ENCODE data around the gene LRMDA.

The LRMDA gene

DNA sequence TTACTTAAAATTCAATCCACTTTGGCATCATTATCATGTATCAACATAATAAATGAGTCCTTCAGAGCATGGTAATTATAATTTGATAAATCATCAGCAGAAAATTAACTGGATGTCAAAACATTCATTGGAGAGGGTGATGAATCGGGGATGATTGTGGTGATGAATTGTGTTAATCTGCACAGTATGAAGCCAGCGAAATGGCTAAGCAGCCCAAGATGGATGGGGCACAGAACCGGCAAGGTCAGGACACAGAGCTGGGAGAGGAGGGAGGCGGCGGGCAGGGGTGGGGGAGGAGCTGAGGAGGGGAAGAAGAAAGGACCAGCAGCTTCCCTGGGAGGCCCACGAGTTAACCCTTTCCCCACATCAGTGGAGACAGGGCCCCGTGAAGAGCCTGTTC is 536.1 kb downstream of the LRMDA start:
- H3K27ac ChIP-seq (ENCODE audit: low read depth, low read length), result no peak overlapping the region
- no peak overlapping the region for H3K9ac ChIP-seq (ENCODE audit: low read depth, low read length)
- no peaks in the 10 kb centered on the region for H3K36me3 ChIP-seq (ENCODE audit: control insufficient read depth, insufficient read depth, low read length)
- peaks cover 12% of the 10 kb centered on the region for H3K4me1 ChIP-seq (ENCODE audit: control insufficient read depth, insufficient read depth, low read length)
- H3K4me3 ChIP-seq (ENCODE audit: low read depth, low read length), result no peak overlapping the region
- H3K9me3 ChIP-seq (ENCODE audit: control insufficient read depth, insufficient read depth, low read length), result no peaks in the 10 kb centered on the region
- peaks cover 2% of the 10 kb centered on the region; the same call in 1 of the 2 replicates for H3K27me3 ChIP-seq (ENCODE audit: control insufficient read depth, insufficient read depth, low read length)

GRCh38 chr10:75969031-75969430 is 537.6 kb downstream of the LRMDA start:
- Histone ChIP-seq H3K9ac (ENCODE audit: low read depth, low read length) (no peak overlapping the region), H3K36me3 (ENCODE audit: control insufficient read depth, insufficient read depth, low read length) (no peaks in the 10 kb centered on the region), H3K9me3 (ENCODE audit: control insufficient read depth, insufficient read depth, low read length) (no peaks in the 10 kb centered on the region), H3K4me3 (ENCODE audit: low read depth, low read length) (no peak overlapping the region), H3K27me3 (ENCODE audit: control insufficient read depth, insufficient read depth, low read length) (no peaks in the 10 kb centered on the region), H3K27ac (ENCODE audit: low read depth, low read length) (no peak overlapping the region), H3K4me1 (ENCODE audit: control insufficient read depth, insufficient read depth, low read length) (peaks cover 12% of the 10 kb centered on the region)

GRCh38 chr10:75971402-75972211 is 540.2 kb downstream of the LRMDA start:
- Histone ChIP-seq H3K4me1 (ENCODE audit: control insufficient read depth, insufficient read depth, low read length) (peaks cover 12% of the 10 kb centered on the region), H3K27me3 (ENCODE audit: control insufficient read depth, insufficient read depth, low read length) (no peaks in the 10 kb centered on the region), H3K9me3 (ENCODE audit: control insufficient read depth, insufficient read depth, low read length) (no peaks in the 10 kb centered on the region), H3K36me3 (ENCODE audit: control insufficient read depth, insufficient read depth, low read length) (no peaks in the 10 kb centered on the region), H3K4me3 (ENCODE audit: low read depth, low read length) (no peak overlapping the region), H3K9ac (ENCODE audit: low read depth, low read length) (no peak overlapping the region), H3K27ac (ENCODE audit: low read depth, low read length) (no peak overlapping the region)

- Histone ChIP-seq H3K36me3 (ENCODE audit: control insufficient read depth, insufficient read depth, low read length) (no peaks in the 10 kb centered on the region), H3K9me3 (ENCODE audit: control insufficient read depth, insufficient read depth, low read length) (no peaks in the 10 kb centered on the region), H3K27ac (ENCODE audit: low read depth, low read length) (no peak overlapping the region)
Measured at GRCh38 chr10:75972491-75973276, 541.3 kb downstream of the LRMDA start.

GRCh38 chr10:75974080-75974479 is 542.7 kb downstream of the LRMDA start:
- no peak overlapping the region for H3K27ac ChIP-seq (ENCODE audit: low read depth, low read length)
- H3K4me1 ChIP-seq (ENCODE audit: control insufficient read depth, insufficient read depth, low read length), result no peaks in the 10 kb centered on the region
- H3K4me3 ChIP-seq (ENCODE audit: low read depth, low read length), result no peak overlapping the region
- no peaks in the 10 kb centered on the region for H3K9me3 ChIP-seq (ENCODE audit: control insufficient read depth, insufficient read depth, low read length)
- H3K9ac ChIP-seq (ENCODE audit: low read depth, low read length), result no peak overlapping the region
- H3K27me3 ChIP-seq (ENCODE audit: control insufficient read depth, insufficient read depth, low read length), result no peaks in the 10 kb centered on the region
- no peaks in the 10 kb centered on the region for H3K36me3 ChIP-seq (ENCODE audit: control insufficient read depth, insufficient read depth, low read length)

More at GRCh38 chr10:75972491-75973276, 541.3 kb downstream of the LRMDA start:
- peaks cover 5% of the 10 kb centered on the region; the same call in 1 of the 2 replicates for H3K4me1 ChIP-seq (ENCODE audit: control insufficient read depth, insufficient read depth, low read length)
- H3K4me3 ChIP-seq (ENCODE audit: low read depth, low read length), result no peak overlapping the region
- H3K9ac ChIP-seq (ENCODE audit: low read depth, low read length), result no peak overlapping the region
- no peaks in the 10 kb centered on the region for H3K27me3 ChIP-seq (ENCODE audit: control insufficient read depth, insufficient read depth, low read length)

DNA sequence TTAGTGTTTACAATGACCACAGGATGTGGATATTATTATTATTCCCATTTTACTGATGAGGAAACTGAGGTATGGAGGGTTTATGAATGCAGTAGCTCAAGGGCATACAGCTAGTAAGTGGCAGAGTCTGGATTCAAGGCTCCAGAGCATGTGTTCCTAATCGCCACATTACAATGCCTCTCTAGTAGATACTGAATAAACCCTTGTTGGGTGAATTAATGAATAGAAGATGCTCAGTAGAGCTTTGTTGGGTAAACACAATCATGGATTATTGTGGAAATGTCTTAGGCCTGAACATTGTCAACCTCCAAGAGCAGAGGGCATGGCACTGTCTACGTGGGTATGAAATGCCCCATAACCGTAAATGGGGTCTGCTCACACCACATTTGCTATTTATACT is 545.3 kb downstream of the LRMDA start:
- no peaks in the 10 kb centered on the region for H3K4me1 ChIP-seq (ENCODE audit: control insufficient read depth, insufficient read depth, low read length)
- no peaks in the 10 kb centered on the region for H3K27me3 ChIP-seq (ENCODE audit: control insufficient read depth, insufficient read depth, low read length)
- no peak overlapping the region for H3K9ac ChIP-seq (ENCODE audit: low read depth, low read length)
- no peak overlapping the region for H3K4me3 ChIP-seq (ENCODE audit: low read depth, low read length)
- H3K9me3 ChIP-seq (ENCODE audit: control insufficient read depth, insufficient read depth, low read length), result no peaks in the 10 kb centered on the region
- H3K27ac ChIP-seq (ENCODE audit: low read depth, low read length), result no peak overlapping the region
- no peaks in the 10 kb centered on the region for H3K36me3 ChIP-seq (ENCODE audit: control insufficient read depth, insufficient read depth, low read length)

- Histone ChIP-seq H3K4me1 (ENCODE audit: control insufficient read depth, insufficient read depth, low read length) (no peaks in the 10 kb centered on the region), H3K9ac (ENCODE audit: low read depth, low read length) (no peak overlapping the region), H3K4me3 (ENCODE audit: low read depth, low read length) (no peak overlapping the region), H3K9me3 (ENCODE audit: control insufficient read depth, insufficient read depth, low read length) (no peaks in the 10 kb centered on the region), H3K27me3 (ENCODE audit: control insufficient read depth, insufficient read depth, low read length) (no peaks in the 10 kb centered on the region), H3K27ac (ENCODE audit: low read depth, low read length) (no peak overlapping the region), H3K36me3 (ENCODE audit: control insufficient read depth, insufficient read depth, low read length) (no peaks in the 10 kb centered on the region)
Measured at GRCh38 chr10:75977139-75977538, 545.7 kb downstream of the LRMDA start.

DNA sequence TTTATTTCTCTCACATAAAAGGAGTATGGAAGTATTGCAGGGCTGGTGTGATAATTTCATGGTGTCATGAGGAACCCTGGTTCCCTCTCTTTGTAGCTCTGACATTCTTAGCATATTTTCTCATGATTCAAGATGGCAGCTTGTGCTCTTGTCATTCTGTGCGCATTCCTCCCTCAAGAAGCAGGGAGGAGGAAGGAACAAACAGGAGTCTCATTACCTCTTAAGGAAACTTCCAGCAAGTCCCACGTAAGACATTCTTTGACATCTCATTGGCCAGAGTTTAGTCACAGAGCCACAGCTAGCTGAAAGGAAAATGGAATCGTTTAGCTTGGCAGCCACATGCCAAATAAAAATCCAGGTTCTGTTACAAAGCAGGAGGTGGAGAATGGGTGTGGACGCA is 546.8 kb downstream of the LRMDA start:
- Histone ChIP-seq H3K27ac (ENCODE audit: low read depth, low read length) (no peak overlapping the region), H3K4me3 (ENCODE audit: low read depth, low read length) (no peak overlapping the region), H3K4me1 (ENCODE audit: control insufficient read depth, insufficient read depth, low read length) (no peaks in the 10 kb centered on the region), H3K9me3 (ENCODE audit: control insufficient read depth, insufficient read depth, low read length) (no peaks in the 10 kb centered on the region), H3K27me3 (ENCODE audit: control insufficient read depth, insufficient read depth, low read length) (no peaks in the 10 kb centered on the region), H3K36me3 (ENCODE audit: control insufficient read depth, insufficient read depth, low read length) (no peaks in the 10 kb centered on the region), H3K9ac (ENCODE audit: low read depth, low read length) (no peak overlapping the region)

- Histone ChIP-seq H3K27me3 (ENCODE audit: control insufficient read depth, insufficient read depth, low read length) (no peaks in the 10 kb centered on the region), H3K9ac (ENCODE audit: low read depth, low read length) (no peak overlapping the region)
Measured at GRCh38 chr10:75980419-75981002, 549.1 kb downstream of the LRMDA start.

DNA sequence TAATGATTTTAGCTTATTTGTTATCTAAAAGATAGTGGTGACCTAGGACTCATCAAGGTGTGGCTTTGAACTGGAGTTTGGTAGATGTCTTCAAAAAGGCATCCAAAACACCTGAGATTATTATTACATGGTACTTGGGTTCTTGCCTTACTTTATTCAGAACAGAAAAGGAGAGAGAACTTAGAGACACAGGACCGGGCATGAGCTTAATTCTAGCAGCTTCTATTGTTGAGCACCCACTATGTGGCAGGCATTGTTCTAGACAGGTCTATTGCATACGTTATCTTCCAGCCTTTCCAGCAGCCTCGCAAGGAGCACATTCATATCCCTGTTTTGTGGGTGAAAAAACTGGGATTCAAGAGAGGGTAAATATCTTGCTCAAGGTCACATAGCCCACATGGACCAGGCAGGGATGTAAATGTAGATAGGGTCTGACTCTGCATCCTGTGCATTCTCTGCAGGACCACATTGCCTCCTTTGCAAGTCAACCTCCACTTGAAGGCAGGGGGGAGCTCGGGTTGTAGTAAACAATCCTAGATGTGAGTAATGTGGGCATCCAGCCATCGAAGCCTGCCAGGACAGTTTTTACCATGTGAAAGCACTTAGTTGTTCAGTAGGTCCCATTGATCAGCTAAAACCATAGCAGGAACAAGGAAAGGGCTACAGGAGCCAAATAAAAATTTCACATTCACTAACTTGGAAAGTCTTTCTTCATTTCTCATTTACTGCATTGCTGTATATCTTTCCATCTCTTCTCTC is 551.4 kb downstream of the LRMDA start:
- H3K9ac ChIP-seq (ENCODE audit: low read depth, low read length), result no peak overlapping the region
- H3K4me1 ChIP-seq (ENCODE audit: control insufficient read depth, insufficient read depth, low read length), result no peaks in the 10 kb centered on the region
- no peaks in the 10 kb centered on the region for H3K36me3 ChIP-seq (ENCODE audit: control insufficient read depth, insufficient read depth, low read length)
- H3K4me3 ChIP-seq (ENCODE audit: low read depth, low read length), result no peak overlapping the region
- no peaks in the 10 kb centered on the region for H3K9me3 ChIP-seq (ENCODE audit: control insufficient read depth, insufficient read depth, low read length)
- H3K27me3 ChIP-seq (ENCODE audit: control insufficient read depth, insufficient read depth, low read length), result no peaks in the 10 kb centered on the region
- H3K27ac ChIP-seq (ENCODE audit: low read depth, low read length), result no peak overlapping the region

More at GRCh38 chr10:75980419-75981002, 549.1 kb downstream of the LRMDA start:
- Histone ChIP-seq H3K4me3 (ENCODE audit: low read depth, low read length) (no peak overlapping the region), H3K9me3 (ENCODE audit: control insufficient read depth, insufficient read depth, low read length) (no peaks in the 10 kb centered on the region), H3K36me3 (ENCODE audit: control insufficient read depth, insufficient read depth, low read length) (no peaks in the 10 kb centered on the region), H3K27ac (ENCODE audit: low read depth, low read length) (no peak overlapping the region), H3K4me1 (ENCODE audit: control insufficient read depth, insufficient read depth, low read length) (no peaks in the 10 kb centered on the region)

All from HUES48 (cell line).